H1 (cell line): ENCODE results near the gene RESP18.

Source experiments
- ASH2L ChIP-seq: fragments of 200-600, 300-600 bp; sonication (generic); IDR thresholded peaks from one replicate; pipeline ENCODE4 v1.7.1; 2017; ENCODE audit warnings: low read length
- FOSL1 ChIP-seq: IDR thresholded peaks from 2 replicates; pipeline ENCODE4 v1.6.1; 2011; ENCODE audit warnings: mild to moderate bottlenecking, low read depth, low read length, moderate library complexity; ENCODE audit not compliant: insufficient read depth
- POLR2AphosphoS5 ChIP-seq: IDR thresholded peaks from 2 replicates; pipeline ENCODE4 v1.6.1; 2011; ENCODE audit warnings: low read depth, low read length
- TCF12 ChIP-seq: IDR thresholded peaks from 2 replicates; pipeline ENCODE4 v1.6.1; 2011; ENCODE audit warnings: low read depth, mild to moderate bottlenecking, low read length
- TF ChIP-seq, protein P1 (sequence below), 3 experiments: IDR thresholded peaks; 1 replicate in 2 of 3; 2 replicates in 1 of 3; pipeline versions ENCODE4 v1.5.1 to v1.6.1; 2011; ENCODE audit warnings: low read length in 3 of 3, mild to moderate bottlenecking in 3 of 3, inconsistent platforms in 2 of 3, low read depth in 1 of 3, moderate library complexity in 1 of 3; ENCODE audit not compliant: insufficient read depth in 1 of 3; ENCODE audit errors: control extremely low read depth in 1 of 3

DNA sequence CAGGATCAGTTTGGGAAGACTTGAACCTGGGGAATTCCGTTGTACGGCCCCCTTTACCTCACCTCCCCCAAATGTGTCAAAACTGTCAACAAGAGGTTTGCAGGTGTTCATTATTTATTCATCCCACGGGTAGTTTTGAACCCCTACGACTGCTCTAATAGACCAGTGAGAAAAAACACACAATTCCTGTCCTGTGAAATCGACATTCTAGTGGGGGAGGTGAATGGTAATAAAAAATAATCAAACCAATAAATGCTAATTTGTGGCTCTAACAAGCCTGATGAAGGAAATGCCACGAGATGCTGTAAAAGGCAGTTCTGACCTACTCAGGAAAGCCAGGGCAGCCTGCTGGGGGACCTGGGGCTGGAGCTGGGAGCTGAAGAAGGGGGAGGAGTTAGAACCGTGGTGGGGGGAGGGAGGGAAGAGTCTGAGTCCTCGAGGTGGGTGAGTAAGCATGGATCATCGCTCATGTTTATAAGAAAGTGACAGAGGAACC lies 53.8 kb downstream of the RESP18 start:
- TF ChIP-seq ASH2L (no peak), FOSL1 (no peak), TCF12 (no peak), POLR2AphosphoS5 (no peak)
- TF ChIP-seq, protein P1, sequence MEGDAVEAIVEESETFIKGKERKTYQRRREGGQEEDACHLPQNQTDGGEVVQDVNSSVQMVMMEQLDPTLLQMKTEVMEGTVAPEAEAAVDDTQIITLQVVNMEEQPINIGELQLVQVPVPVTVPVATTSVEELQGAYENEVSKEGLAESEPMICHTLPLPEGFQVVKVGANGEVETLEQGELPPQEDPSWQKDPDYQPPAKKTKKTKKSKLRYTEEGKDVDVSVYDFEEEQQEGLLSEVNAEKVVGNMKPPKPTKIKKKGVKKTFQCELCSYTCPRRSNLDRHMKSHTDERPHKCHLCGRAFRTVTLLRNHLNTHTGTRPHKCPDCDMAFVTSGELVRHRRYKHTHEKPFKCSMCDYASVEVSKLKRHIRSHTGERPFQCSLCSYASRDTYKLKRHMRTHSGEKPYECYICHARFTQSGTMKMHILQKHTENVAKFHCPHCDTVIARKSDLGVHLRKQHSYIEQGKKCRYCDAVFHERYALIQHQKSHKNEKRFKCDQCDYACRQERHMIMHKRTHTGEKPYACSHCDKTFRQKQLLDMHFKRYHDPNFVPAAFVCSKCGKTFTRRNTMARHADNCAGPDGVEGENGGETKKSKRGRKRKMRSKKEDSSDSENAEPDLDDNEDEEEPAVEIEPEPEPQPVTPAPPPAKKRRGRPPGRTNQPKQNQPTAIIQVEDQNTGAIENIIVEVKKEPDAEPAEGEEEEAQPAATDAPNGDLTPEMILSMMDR (IDR thresholded peaks at IDR 0.05; ENCODE audit: control extremely low read depth in 1 of 3, insufficient read depth in 1 of 3, low read depth in 1 of 3, low read length in 3 of 3), result no peak
